Measurements from ENCODE around the gene MBNL1.

- TF ChIP-seq CTCF (IDR thresholded peaks at IDR 0.05; ENCODE audit: extremely low read depth in 1 of 2, insufficient read depth in 1 of 2, low read depth in 1 of 2, low read length in 2 of 2): no peak
- no peak for TF ChIP-seq POLR2AphosphoS5 (IDR thresholded peaks at IDR 0.05; ENCODE audit: insufficient read depth, low read depth, low read length)
Observed at GRCh38 chr3:152445212-152445611, 176.5 kb downstream of the MBNL1 start.
